Breast epithelium (tissue), 4 donors: Measurements from ENCODE around the gene RABGAP1L. TPM values are rescaled to one million over a fixed set of nuclear protein-coding genes. Genes with fewer than 3 reads are reported as not detected.
"Not testable (repeated sequence)": the region's sequence is repeated elsewhere in the genome, so short reads cannot be mapped to it uniquely, and the experiment has no call there.

Source experiments
- DNase-seq, 2 donors: peaks; one replicate each; pipeline ENCODE4 v3.0.0-alpha.2; 2019; ENCODE audit warnings: low spot score in 2 of 2
- H3K27ac ChIP-seq, 2 donors: fragments of 200-600 bp; sonication (generic) in 1 of 2; one replicate each; pipeline ENCODE4 v1.5.1; 2016 to 2019; ENCODE audit warnings: mild to moderate bottlenecking in 1 of 2
- H3K27me3 ChIP-seq, 2 donors: fragments of 200-600 bp; sonication (generic) in 1 of 2; one replicate each; pipeline versions ENCODE4 v1.5.1 to v1.6.0; 2017 to 2019; ENCODE audit warnings: control low read depth in 1 of 2, mild to moderate bottlenecking in 1 of 2
- H3K36me3 ChIP-seq: fragments of 200-600 bp; one replicate; pipeline ENCODE4 v1.5.1; 2019
- H3K4me1 ChIP-seq, 2 donors: fragments of 200-600 bp; sonication (generic); one replicate each; pipeline ENCODE4 v1.5.1; 2016 to 2019; ENCODE audit warnings: control low read depth in 1 of 2
- H3K4me3 ChIP-seq, 3 donors: fragments of 200-600 bp; sonication (generic); 1 replicate in 2 of 3; 2 replicates in 1 of 3; pipeline ENCODE4 v1.5.1; 2016 to 2019; ENCODE audit warnings: mild to moderate bottlenecking in 3 of 3, moderate library complexity in 2 of 3
- H3K9me3 ChIP-seq, 2 donors: fragments of 200-600 bp; sonication (generic) in 1 of 2; one replicate each; pipeline ENCODE4 v1.5.1; 2016 to 2019; ENCODE audit warnings: control low read depth in 1 of 2
- POLR2A ChIP-seq: fragments of 450-650 bp; IDR thresholded peaks from one replicate; pipeline ENCODE4 v1.6.1; 2016; ENCODE audit warnings: antibody characterized with exemption, mild to moderate bottlenecking, moderate library complexity
- POLR2AphosphoS5 ChIP-seq, 3 donors: sonication (generic); formaldehyde crosslinking; IDR thresholded peaks; one replicate each; pipeline ENCODE4 v1.6.1; 2017; ENCODE audit warnings: antibody characterized with exemption in 3 of 3
- intact Hi-C: fragments of 100-400 bp; cut with DNase I; formaldehyde crosslinking; loops from one replicate; pipeline ENCODE4 v1.15.1; 2023; ENCODE audit warnings: low total_unique reads
- total RNA-seq, 3 donors: library from RNA; depleted of rRNA; stranded (reverse); fragments of >200 nt; gene quantifications; one replicate each; pipeline ENCODE4 v1.1.0, GENCODE V29; 2016
- TF ChIP-seq, protein P1 (sequence below), 3 donors: fragments of 450-650 bp; IDR thresholded peaks; one replicate each; pipeline ENCODE4 v1.5.1; 2016 to 2017; ENCODE audit warnings: antibody characterized with exemption in 3 of 3, mild to moderate bottlenecking in 3 of 3, moderate library complexity in 3 of 3

RABGAP1L gene
- total RNA-seq, 3 donors from 2014 or later: 41.3 to 83.7 (median 49.5) TPM

DNA sequence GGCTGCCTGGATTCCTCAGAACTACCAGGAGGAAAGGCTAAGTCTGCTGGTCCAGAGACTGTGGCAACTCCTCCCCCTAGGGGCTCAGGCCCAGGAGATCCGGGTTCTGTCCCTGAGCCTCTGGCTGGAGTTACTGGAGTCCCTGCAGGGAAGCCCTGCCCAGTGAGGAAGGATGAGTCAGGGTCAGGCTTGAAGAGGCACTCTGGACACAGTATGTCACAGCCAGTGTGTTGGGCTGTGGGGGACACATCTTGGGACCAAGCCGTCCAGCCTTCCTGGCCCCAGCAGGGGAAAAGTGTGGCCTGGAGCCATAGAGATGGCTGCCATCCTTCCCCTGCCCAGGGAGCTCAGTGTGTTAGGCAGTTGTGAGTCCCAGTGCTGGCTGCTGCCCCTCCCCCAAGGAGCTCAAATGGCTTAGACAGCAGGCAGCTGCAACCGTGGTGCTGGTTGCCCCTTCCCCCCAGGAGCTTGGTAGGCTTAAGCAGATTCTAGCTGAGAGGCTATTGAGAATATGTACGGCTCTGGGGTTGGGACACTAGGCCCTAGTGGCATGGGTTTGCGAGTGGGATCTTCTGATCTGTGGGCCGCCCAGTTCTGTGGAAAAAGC lies 28.2 kb upstream of the RABGAP1L start:
- H3K27me3 ChIP-seq: no peaks in the 10 kb centered on the region
- H3K27ac ChIP-seq: no peak overlapping the region
- H3K4me3 ChIP-seq: no peak overlapping the region
- H3K9me3 ChIP-seq: peaks cover 9 to 16% of the 10 kb centered on the region in 2 donors
- no peak for TF ChIP-seq POLR2A
- TF ChIP-seq, protein P1, sequence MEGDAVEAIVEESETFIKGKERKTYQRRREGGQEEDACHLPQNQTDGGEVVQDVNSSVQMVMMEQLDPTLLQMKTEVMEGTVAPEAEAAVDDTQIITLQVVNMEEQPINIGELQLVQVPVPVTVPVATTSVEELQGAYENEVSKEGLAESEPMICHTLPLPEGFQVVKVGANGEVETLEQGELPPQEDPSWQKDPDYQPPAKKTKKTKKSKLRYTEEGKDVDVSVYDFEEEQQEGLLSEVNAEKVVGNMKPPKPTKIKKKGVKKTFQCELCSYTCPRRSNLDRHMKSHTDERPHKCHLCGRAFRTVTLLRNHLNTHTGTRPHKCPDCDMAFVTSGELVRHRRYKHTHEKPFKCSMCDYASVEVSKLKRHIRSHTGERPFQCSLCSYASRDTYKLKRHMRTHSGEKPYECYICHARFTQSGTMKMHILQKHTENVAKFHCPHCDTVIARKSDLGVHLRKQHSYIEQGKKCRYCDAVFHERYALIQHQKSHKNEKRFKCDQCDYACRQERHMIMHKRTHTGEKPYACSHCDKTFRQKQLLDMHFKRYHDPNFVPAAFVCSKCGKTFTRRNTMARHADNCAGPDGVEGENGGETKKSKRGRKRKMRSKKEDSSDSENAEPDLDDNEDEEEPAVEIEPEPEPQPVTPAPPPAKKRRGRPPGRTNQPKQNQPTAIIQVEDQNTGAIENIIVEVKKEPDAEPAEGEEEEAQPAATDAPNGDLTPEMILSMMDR (IDR thresholded peaks at IDR 0.05): no peak
- TF ChIP-seq POLR2AphosphoS5 (IDR thresholded peaks at IDR 0.05): no peak
- H3K4me1 ChIP-seq: no peaks in the 10 kb centered on the region
- intact Hi-C loops: no loop called here
- no peak for DNase-seq
- no peaks in the 10 kb centered on the region for H3K36me3 ChIP-seq

DNA sequence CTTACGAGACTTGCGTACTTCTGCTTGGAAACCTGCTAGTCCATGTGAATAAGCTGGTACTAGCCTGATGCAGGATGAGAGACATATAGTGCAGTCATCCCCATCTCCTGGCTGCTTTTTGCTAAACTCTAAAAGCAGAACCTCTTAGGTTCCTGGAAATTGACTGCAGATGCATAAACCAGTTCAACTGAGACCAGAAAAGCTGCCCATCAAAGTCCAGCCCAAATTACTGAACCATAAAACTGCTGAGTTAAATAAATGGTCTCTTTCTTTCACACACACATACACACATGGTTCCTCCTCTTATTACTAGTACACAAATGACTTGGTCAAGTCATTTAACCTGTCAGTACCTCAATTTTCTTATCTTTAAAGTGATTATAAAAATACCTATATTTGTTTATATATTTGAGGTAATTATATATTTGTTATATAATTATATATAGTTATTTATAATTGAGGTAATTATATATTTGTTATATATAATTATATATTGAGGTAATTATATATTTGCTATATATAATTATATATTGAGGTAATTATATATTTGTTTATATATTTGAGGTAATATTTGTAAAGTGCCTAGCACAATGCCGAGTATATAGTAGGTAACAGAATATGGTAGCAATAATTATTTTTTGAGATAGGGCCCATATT lies 25.2 kb upstream of the RABGAP1L start:
- no peaks in the 10 kb centered on the region for H3K4me1 ChIP-seq
- H3K9me3 ChIP-seq: peaks cover 6 to 9% of the 10 kb centered on the region in 2 donors
- TF ChIP-seq POLR2A (no peak), POLR2AphosphoS5 (IDR thresholded peaks at IDR 0.05) (no peak)
- TF ChIP-seq, protein P1 (IDR thresholded peaks at IDR 0.05): no peak
- DNase-seq: no peak
- no peak overlapping the region for H3K4me3 ChIP-seq
- no peaks in the 10 kb centered on the region for H3K36me3 ChIP-seq
- no peaks in the 10 kb centered on the region for H3K27me3 ChIP-seq
- no peak overlapping the region for H3K27ac ChIP-seq
- intact Hi-C loops: no loop called here

DNA sequence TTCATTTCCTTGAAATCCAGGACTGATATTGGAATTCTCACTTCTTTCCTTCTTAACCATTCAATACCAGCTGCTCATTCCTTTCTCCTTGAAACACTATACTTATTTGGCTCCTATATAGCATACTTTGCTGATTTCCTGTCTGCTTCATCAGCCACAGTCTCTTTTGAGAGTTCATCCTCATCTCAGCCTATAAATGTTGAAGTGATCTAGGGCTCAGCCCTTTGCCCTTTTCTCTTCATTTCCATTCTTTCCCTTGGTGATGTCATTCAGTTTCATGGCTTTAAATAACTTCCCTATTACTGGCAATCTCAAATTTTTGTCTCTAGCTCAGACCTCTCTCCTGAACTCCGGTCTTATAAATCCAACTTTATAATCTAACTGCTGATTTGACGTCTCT lies 24.1 kb upstream of the RABGAP1L start:
- Histone ChIP-seq H3K36me3 (no peaks in the 10 kb centered on the region), H3K27ac (no peak overlapping the region), H3K27me3 (no peaks in the 10 kb centered on the region), H3K9me3 (peaks cover 6 to 9% of the 10 kb centered on the region in 2 donors), H3K4me3 (no peak overlapping the region), H3K4me1 (no peaks in the 10 kb centered on the region)
- TF ChIP-seq POLR2A: no peak
- no peak for TF ChIP-seq POLR2AphosphoS5 (IDR thresholded peaks at IDR 0.05)
- TF ChIP-seq, protein P1 (IDR thresholded peaks at IDR 0.05): no peak
- DNase-seq: no peak
- intact Hi-C loops: no loop called here

DNA sequence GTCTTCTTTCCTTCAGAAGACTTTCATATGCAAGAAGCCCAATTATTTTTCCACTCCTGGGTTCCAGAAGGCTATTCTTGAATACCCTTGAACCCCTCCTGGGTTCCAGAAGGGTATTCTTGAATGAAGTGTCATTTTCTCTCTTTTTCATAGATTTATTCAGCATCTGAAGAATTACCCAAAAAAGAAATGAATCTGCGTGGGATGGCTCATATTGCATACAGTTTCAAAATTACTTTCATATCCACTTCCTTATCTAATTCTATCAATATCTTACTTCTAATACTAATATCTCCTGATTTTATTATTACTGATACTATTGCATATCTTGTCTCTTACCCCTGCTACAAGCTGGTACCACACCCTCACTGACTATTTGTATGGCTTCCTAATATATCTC lies 22.6 kb upstream of the RABGAP1L start:
- DNase-seq: no peak
- Histone ChIP-seq H3K4me3 (no peak overlapping the region), H3K9me3 (peaks cover 4 to 6% of the 10 kb centered on the region in 2 donors), H3K4me1 (no peaks in the 10 kb centered on the region), H3K27me3 (no peaks in the 10 kb centered on the region), H3K27ac (no peak overlapping the region), H3K36me3 (no peaks in the 10 kb centered on the region)
- intact Hi-C loops: no loop called here
- TF ChIP-seq, protein P1 (IDR thresholded peaks at IDR 0.05): no peak
- TF ChIP-seq POLR2AphosphoS5 (IDR thresholded peaks at IDR 0.05) (no peak), POLR2A (no peak)

DNA sequence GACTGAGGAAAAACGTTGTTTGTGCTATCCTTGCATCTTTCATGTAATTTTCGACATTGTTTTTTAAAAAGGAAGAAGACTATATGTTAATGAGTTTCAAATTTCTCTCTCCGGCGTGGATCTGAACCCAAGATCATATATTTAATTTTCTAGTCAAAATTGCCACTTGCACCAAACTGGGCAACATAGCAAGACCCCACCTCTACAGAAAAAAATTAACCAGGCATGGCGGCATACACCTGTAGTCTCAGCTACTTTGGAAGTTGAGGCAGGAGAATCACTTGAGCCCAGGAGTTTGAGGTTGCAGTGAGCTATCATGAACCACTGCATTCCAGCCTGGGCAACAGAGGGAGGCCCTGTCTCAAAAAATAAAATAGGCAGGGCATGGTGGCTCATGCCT lies 16.5 kb upstream of the RABGAP1L start:
- TF ChIP-seq POLR2A: no peak
- no peak for TF ChIP-seq POLR2AphosphoS5 (IDR thresholded peaks at IDR 0.05)
- TF ChIP-seq, protein P1 (IDR thresholded peaks at IDR 0.05): no peak
- Histone ChIP-seq H3K4me1 (no peaks in the 10 kb centered on the region), H3K9me3 (no peaks in the 10 kb centered on the region), H3K27me3 (no peaks in the 10 kb centered on the region), H3K36me3 (no peaks in the 10 kb centered on the region), H3K27ac (no peak overlapping the region), H3K4me3 (no peak overlapping the region)
- DNase-seq: no peak
- intact Hi-C loops: no loop called here

DNA sequence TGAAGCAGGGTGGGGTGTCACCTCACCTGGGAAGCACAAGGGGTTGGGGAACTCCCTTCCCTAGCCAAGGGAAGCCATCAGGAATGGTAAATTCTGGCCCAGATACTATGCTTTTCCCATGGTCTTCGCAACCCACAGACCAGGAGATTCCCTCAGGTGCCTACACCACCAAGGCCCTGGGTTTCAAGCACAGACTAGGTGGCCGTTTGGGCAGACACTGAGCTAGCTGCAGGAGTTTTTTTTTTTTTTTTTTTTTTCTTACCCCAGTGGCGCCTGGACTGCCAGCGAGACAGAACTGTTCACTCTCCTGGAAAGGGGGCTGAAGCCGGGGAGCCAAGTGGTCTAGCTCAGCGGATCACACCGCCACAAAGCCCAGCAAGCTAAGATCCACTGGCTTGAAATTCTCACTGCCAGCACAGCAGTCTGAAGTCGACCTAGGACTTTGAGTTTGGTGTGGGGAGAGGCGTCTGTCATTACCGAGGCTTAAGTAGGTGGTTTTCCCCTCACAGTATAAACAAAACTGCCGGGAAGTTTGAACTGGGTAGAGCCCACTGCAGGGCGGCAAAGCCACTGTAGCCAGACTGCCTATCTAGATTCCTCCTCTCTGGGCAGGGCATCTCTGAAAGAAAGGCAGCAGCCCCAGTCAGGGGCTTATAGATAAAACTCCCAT lies 15.5 kb upstream of the RABGAP1L start:
- H3K36me3 ChIP-seq, H3K4me1 ChIP-seq, H3K27ac ChIP-seq, DNase-seq, intact Hi-C loops, H3K9me3 ChIP-seq, H3K27me3 ChIP-seq, H3K4me3 ChIP-seq: not testable (repeated sequence)

- DNase-seq, H3K4me1 ChIP-seq, H3K4me3 ChIP-seq, H3K36me3 ChIP-seq, H3K9me3 ChIP-seq, H3K27me3 ChIP-seq, H3K27ac ChIP-seq, intact Hi-C loops: not testable (repeated sequence)
These were observed 14.9 kb upstream of the RABGAP1L start for GRCh38 chr1:174144397-174144783.
